Stimulated activated CD4-positive, alpha-beta T cell treated with anti-CD3 and anti-CD28 coated beads, Interleukin-2, amount 100 ng/mL, for 48 hours (primary cell): ENCODE results near the gene NUP54.

Experiments
- DNase-seq, 2 donors: peaks; one replicate each; pipeline ENCODE4 v3.0.0-alpha.2; 2020

The NUP54 gene

GRCh38 chr4:76141241-76141640 lies 7.0 kb downstream of the NUP54 start:
- no peak for DNase-seq

- DNase-seq, result no peak
These were observed 20.4 kb downstream of the NUP54 start for GRCh38 chr4:76127754-76128153.

DNA sequence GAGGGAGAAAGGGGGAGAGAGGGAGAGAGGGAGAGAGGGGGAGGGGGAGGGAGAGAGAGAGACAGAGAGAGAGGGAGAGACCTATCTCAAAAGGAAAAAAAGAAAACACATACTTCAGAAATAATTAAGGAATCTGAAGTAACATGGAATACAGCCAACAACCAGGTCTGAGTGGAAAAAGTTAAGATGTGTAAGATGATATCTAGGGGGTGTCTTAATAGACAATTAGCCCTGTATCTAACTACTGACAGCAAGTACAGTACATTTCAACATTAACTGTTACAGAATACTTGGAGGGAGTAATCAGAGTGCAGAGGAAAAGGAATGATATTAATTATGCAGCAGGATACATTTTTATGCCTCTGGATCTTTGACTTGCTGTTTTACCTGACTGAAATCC lies 22.4 kb downstream of the NUP54 start:
- DNase-seq, result no peak

- no peak for DNase-seq
These were observed 28.0 kb downstream of the NUP54 start for GRCh38 chr4:76120199-76120598.

DNA sequence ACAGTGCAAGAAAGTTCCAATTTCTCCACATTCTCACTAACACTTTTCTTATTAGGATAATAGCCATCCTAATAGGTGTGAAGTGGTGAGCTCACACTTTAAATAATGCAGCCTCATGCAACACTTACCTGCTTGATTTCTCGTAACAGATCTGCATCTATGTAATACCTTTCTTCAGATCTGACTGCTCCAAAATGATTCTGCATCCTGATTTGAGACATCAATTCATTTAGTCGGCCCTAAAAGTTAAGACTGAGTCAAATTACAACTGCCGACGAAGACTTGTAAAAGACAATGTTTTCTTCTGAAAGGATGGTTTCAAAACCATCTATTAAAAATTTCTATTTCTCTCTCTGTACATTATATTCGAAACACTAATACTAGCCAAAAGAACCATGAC lies 30.7 kb downstream of the NUP54 start:
- no peak for DNase-seq

DNA sequence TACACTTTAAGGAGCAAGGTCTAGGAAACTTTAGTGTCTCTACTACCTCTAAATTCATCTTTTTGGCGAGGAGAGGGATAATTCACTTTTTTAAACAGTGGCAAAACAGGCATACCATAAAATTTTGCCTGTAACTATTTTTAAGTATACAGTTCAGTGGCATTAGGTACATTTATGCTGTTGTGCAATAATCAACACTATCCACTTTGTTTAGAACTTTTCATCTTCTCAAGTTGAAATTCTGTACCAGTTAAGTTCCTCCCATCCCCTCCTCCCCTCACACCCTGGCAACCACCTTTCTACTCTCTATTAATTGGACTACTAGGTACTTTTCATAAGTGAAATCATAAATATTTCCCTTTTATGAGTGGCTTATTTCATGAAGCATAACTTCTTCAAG lies 31.4 kb downstream of the NUP54 start:
- no peak for DNase-seq

- no peak for DNase-seq
These were observed 39.6 kb downstream of the NUP54 start for GRCh38 chr4:76108467-76109181.

GRCh38 chr4:76106442-76106841 lies 41.8 kb downstream of the NUP54 start:
- no peak for DNase-seq

- no peak for DNase-seq
These were observed 42.5 kb downstream of the NUP54 start for GRCh38 chr4:76105652-76106051.

GRCh38 chr4:76096076-76096475 lies 52.1 kb downstream of the NUP54 start:
- no peak for DNase-seq

GRCh38 chr4:76095568-76095967 lies 52.6 kb downstream of the NUP54 start:
- DNase-seq, result no peak

DNA sequence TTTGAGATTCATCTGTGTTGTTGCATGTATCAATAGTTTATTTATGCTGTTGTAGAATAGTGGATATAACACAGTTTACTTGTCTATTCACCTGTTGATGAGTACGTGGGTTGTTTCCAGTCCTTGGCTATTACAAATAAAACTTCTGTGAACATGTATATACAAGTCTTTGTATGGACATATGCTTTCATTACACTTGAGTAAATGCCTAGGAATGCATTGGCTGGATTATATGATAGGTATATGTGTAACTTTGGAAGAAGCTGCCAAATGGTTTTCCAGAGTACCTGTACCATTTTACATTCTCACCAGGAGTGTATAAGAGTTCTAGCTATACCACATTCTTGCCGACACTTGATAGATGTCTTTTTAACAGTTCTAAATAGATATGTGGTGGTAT lies 57.1 kb downstream of the NUP54 start:
- no peak for DNase-seq

- no peak for DNase-seq
These were observed 57.9 kb downstream of the NUP54 start for GRCh38 chr4:76090241-76090691.

GRCh38 chr4:76088719-76089118 lies 59.5 kb downstream of the NUP54 start:
- no peak for DNase-seq

DNA sequence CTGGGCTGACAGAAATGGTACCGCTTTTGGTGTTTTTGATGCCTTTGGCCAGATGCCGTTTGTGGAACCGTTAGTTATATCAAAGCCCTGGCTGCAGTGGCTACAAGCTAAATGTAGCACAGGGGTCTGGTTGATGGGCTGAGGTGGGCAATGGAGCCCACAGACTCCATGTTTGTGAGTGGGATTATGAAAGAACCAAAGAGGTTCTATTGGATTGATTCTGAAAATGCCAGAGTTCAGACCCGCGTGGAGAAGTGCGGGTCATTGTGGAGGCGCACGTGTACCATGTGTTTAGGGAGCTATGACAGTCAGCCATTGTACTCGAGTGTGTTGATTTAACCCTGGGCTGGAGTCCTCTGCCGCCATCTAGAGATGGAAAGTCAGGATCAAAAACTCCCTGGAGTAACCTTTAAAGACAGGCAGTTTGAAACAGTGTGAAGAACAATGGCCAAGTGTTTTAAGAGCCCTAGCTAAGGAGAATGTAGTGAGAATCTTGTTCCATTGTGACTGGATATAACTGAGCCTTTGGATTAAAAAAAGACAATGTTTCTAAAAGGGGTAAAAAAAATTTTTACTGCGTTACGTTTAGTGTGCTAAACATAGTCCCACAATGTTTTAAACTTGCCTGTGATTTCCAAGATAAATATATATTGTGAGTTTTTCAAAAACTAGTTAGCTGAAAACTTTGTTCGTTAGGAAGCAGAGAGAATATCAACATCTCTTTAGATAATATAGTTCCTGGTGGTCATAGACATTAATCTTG lies 61.0 kb downstream of the NUP54 start:
- peak in 1 of 2 donors; percentile 4 for DNase-seq

DNA sequence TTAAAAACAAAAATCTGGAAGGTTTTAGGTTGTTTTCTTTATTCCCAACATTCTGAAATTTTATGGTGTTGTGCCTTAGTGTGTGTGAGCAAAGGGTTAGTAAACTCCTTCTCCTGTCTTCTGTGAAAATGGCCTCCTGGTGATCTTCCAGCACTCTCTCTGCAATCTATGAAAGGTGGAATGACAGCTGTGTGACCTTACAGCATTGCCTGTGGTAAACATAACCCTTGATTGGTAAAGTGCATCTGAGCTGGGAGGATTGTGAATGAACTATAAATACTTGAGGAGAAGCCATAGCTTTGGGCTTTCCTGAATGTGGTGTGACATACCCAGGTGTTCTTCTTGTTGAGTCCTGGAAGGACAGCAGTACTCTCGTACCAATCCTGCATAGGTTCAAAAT lies 63.7 kb downstream of the NUP54 start:
- no peak for DNase-seq

GRCh38 chr4:76083386-76083988 lies 64.7 kb downstream of the NUP54 start:
- DNase-seq, result no peak

GRCh38 chr4:76078033-76078613 lies 70.1 kb downstream of the NUP54 start:
- no peak for DNase-seq

GRCh38 chr4:76074993-76075600 lies 73.1 kb downstream of the NUP54 start:
- DNase-seq, result no peak

GRCh38 chr4:76074468-76074867 lies 73.7 kb downstream of the NUP54 start, which contains the start of gene ART3:
TSS of gene ART3 (plus strand) at chr4:76074709. CDS start at chr4:76075890, 1,181 bp downstream.
- no peak for DNase-seq

- DNase-seq, result no peak
These were observed 75.4 kb downstream of the NUP54 start for GRCh38 chr4:76072760-76073159.

GRCh38 chr4:76067652-76068286 lies 80.4 kb downstream of the NUP54 start:
- DNase-seq, result peak; percentile 67 to 79

GRCh38 chr4:76066546-76066945 lies 81.7 kb downstream of the NUP54 start:
- DNase-seq, result no peak
